Measurements from ENCODE around the gene SNCAIP.

Gene SNCAIP

GRCh38 chr5:122394284-122394930 is 82.4 kb downstream of the SNCAIP start:
- in situ Hi-C loops (cut with HindIII; ENCODE audit: low sequenced_read_pairs) = no loop called here
- DNase-seq (ENCODE audit: low read depth) = no peak
- TF ChIP-seq CTCF (IDR thresholded peaks at IDR 0.05; ENCODE audit: low read depth, low read length, missing control alignments) = no peak
- no peak overlapping the region for H3K4me3 ChIP-seq (ENCODE audit: low read depth, low read length)

DNA sequence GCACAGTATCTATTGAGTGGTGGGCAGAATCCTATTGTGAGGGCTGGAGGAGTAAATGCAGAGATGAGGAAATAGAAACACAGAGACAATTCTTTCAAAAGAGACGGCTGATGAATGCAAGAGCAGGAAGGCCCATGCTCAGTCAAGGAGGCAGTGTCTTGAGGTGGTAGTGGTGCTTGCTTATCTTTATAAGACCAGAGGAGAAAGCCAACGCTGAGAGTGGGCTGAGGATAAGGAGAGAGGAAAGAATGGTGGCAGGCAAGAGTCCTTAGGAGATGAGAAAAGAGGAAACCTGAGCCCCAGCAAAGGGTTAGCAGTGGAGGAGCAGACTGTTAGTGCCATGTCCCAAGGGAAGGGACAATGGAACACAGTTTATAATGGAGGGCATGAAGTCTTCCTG is 86.0 kb downstream of the SNCAIP start:
- no peak for TF ChIP-seq CTCF (IDR thresholded peaks at IDR 0.05; ENCODE audit: low read depth, low read length, missing control alignments)
- DNase-seq (ENCODE audit: low read depth) = no peak
- no peak overlapping the region for H3K4me3 ChIP-seq (ENCODE audit: low read depth, low read length)
- in situ Hi-C loops (cut with HindIII; ENCODE audit: low sequenced_read_pairs) = no loop called here

GRCh38 chr5:122400341-122400740 is 88.3 kb downstream of the SNCAIP start:
- in situ Hi-C loops (cut with HindIII; ENCODE audit: low sequenced_read_pairs) = loop anchor here (10.0 kb wide), 1 partner anchor 216 kb away; no protein-coding TSS in a partner anchor
- TF ChIP-seq CTCF (IDR thresholded peaks at IDR 0.05; ENCODE audit: low read depth, low read length, missing control alignments) = no peak
- DNase-seq (ENCODE audit: low read depth) = no peak
- no peak overlapping the region for H3K4me3 ChIP-seq (ENCODE audit: low read depth, low read length)

GRCh38 chr5:122400938-122401337 is 88.9 kb downstream of the SNCAIP start:
- in situ Hi-C loops (cut with HindIII; ENCODE audit: low sequenced_read_pairs) = loop anchor here (10.0 kb wide), 1 partner anchor 216 kb away; no protein-coding TSS in a partner anchor
- TF ChIP-seq CTCF (IDR thresholded peaks at IDR 0.05; ENCODE audit: low read depth, low read length, missing control alignments) = no peak
- no peak for DNase-seq (ENCODE audit: low read depth)
- H3K4me3 ChIP-seq (ENCODE audit: low read depth, low read length) = no peak overlapping the region

- in situ Hi-C loops (cut with HindIII; ENCODE audit: low sequenced_read_pairs) = loop anchor here (10.0 kb wide), 1 partner anchor 217 kb away; no protein-coding TSS in a partner anchor
- DNase-seq (ENCODE audit: low read depth) = no peak
- no peak overlapping the region for H3K4me3 ChIP-seq (ENCODE audit: low read depth, low read length)
- no peak for TF ChIP-seq CTCF (IDR thresholded peaks at IDR 0.05; ENCODE audit: low read depth, low read length, missing control alignments)
These were observed 90.1 kb downstream of the SNCAIP start for GRCh38 chr5:122401976-122402725.

- no peak overlapping the region for H3K4me3 ChIP-seq (ENCODE audit: low read depth, low read length)
- in situ Hi-C loops (cut with HindIII; ENCODE audit: low sequenced_read_pairs) = loop anchor here (10.0 kb wide), 1 partner anchor 218 kb away; no protein-coding TSS in a partner anchor
- no peak for DNase-seq (ENCODE audit: low read depth)
- no peak for TF ChIP-seq CTCF (IDR thresholded peaks at IDR 0.05; ENCODE audit: low read depth, low read length, missing control alignments)
These were observed 91.1 kb downstream of the SNCAIP start for GRCh38 chr5:122402955-122403685.
